Stomach (tissue), 4 donors: ENCODE data around the gene AIG1.

ENCODE experiments used
- POLR2A ChIP-seq, 4 donors: fragments of 450-650 bp; IDR thresholded peaks; one replicate each; pipeline ENCODE4 v1.6.1; 2016; ENCODE audit warnings: antibody characterized with exemption in 4 of 4, control low read depth in 2 of 4, mild to moderate bottlenecking in 1 of 4, moderate library complexity in 1 of 4
- TF ChIP-seq, protein P1 (sequence below), 7 experiments: fragments of 450-650 bp in 4 of 7; fragments of 200-600 bp in 3 of 7; sonication (generic) in 3 of 7; IDR thresholded peaks; one replicate each; pipeline ENCODE4 v1.5.1; 2016 to 2019; ENCODE audit warnings: antibody characterized with exemption in 7 of 7, control low read depth in 2 of 7, mild to moderate bottlenecking in 1 of 7

DNA sequence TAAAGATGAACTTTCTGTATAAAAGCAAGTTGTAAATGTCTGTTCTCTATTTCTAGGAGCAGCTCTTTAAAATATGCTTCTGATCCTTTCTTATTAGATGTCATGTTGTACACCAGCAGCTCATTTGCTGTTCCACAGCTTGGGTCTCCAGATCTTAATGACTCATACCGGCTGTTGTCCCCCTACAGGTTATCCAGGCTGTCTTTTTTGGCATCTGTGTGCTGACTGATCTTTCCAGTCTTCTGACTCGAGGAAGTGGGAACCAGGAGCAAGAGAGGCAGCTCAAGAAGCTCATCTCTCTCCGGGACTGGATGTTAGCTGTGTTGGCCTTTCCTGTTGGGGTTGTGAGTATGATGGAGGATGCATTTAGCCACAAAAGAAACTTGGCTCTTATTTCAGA, 76.0 kb downstream of the AIG1 start:
- TF ChIP-seq, protein P1, sequence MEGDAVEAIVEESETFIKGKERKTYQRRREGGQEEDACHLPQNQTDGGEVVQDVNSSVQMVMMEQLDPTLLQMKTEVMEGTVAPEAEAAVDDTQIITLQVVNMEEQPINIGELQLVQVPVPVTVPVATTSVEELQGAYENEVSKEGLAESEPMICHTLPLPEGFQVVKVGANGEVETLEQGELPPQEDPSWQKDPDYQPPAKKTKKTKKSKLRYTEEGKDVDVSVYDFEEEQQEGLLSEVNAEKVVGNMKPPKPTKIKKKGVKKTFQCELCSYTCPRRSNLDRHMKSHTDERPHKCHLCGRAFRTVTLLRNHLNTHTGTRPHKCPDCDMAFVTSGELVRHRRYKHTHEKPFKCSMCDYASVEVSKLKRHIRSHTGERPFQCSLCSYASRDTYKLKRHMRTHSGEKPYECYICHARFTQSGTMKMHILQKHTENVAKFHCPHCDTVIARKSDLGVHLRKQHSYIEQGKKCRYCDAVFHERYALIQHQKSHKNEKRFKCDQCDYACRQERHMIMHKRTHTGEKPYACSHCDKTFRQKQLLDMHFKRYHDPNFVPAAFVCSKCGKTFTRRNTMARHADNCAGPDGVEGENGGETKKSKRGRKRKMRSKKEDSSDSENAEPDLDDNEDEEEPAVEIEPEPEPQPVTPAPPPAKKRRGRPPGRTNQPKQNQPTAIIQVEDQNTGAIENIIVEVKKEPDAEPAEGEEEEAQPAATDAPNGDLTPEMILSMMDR (IDR thresholded peaks at IDR 0.05) = no peak
- TF ChIP-seq POLR2A (IDR thresholded peaks at IDR 0.05) = no peak
